Trophoblast cell (in vitro differentiated cells and primary cell): ENCODE measurements around the gene APLN.
A peak's percentile ranks its signal among the peaks of the same experiment; 100 is the strongest.

Experiments
- DNase-seq, 2 donors: peaks; one replicate each; pipeline ENCODE4 v3.0.0-alpha.2; 2016
- H2AFZ ChIP-seq: 2 replicates; pipeline ENCODE4 v1.6.1; 2013; ENCODE audit warnings: low read length, moderate library complexity, mild to moderate bottlenecking; ENCODE audit not compliant: insufficient read depth, poor library complexity
- H2AK5ac ChIP-seq: 2 replicates; pipeline ENCODE4 v1.6.1; 2013; ENCODE audit warnings: mild to moderate bottlenecking, low read length
- H2BK120ac ChIP-seq: 2 replicates; pipeline ENCODE4 v1.6.1; 2013; ENCODE audit warnings: low read length, mild to moderate bottlenecking, moderate library complexity; ENCODE audit not compliant: insufficient read depth, poor library complexity
- H2BK12ac ChIP-seq: 2 replicates; pipeline ENCODE4 v1.6.1; 2013; ENCODE audit warnings: mild to moderate bottlenecking, low read length, moderate library complexity
- H2BK5ac ChIP-seq: 2 replicates; pipeline ENCODE4 v1.6.1; 2013; ENCODE audit warnings: low read length, low read depth, moderate library complexity, mild to moderate bottlenecking; ENCODE audit not compliant: poor library complexity
- H3K14ac ChIP-seq: 2 replicates; pipeline ENCODE4 v1.6.1; 2013; ENCODE audit warnings: mild to moderate bottlenecking, low read length
- H3K18ac ChIP-seq: 2 replicates; pipeline ENCODE4 v1.6.1; 2013; ENCODE audit warnings: mild to moderate bottlenecking, low read length
- H3K23ac ChIP-seq: 2 replicates; pipeline ENCODE4 v1.6.1; 2013; ENCODE audit warnings: low read length
- H3K27ac ChIP-seq: 2 replicates; pipeline ENCODE4 v1.5.1; 2013; ENCODE audit warnings: low read depth, mild to moderate bottlenecking, inconsistent platforms, low read length, moderate library complexity
- H3K27me3 ChIP-seq: 2 replicates; pipeline ENCODE4 v1.6.1; 2013; ENCODE audit warnings: inconsistent platforms, mild to moderate bottlenecking, low read length, moderate library complexity; ENCODE audit not compliant: insufficient read depth
- H3K36me3 ChIP-seq, 2 experiments: 1 replicate in 1 of 2; 2 replicates in 1 of 2; pipeline ENCODE4 v1.6.1; 2013; ENCODE audit warnings: low read length in 2 of 2, mild to moderate bottlenecking in 2 of 2, moderate library complexity in 1 of 2; ENCODE audit not compliant: insufficient read depth in 2 of 2, control insufficient read depth in 1 of 2
- H3K4ac ChIP-seq: 2 replicates; pipeline ENCODE4 v1.6.1; 2013; ENCODE audit warnings: low read depth, mild to moderate bottlenecking, low read length, moderate library complexity
- H3K4me1 ChIP-seq, 2 experiments: 1 replicate in 1 of 2; 2 replicates in 1 of 2; pipeline ENCODE4 v1.6.1; 2013; ENCODE audit warnings: low read length in 2 of 2, mild to moderate bottlenecking in 2 of 2, moderate library complexity in 1 of 2; ENCODE audit not compliant: insufficient read depth in 2 of 2, control insufficient read depth in 1 of 2
- H3K4me2 ChIP-seq: 2 replicates; pipeline ENCODE4 v1.6.1; 2013; ENCODE audit warnings: inconsistent platforms, mild to moderate bottlenecking, low read length, moderate library complexity
- H3K4me3 ChIP-seq: 2 replicates; pipeline ENCODE4 v1.5.1; 2013; ENCODE audit warnings: mild to moderate bottlenecking, low read depth, low read length, inconsistent platforms
- H3K79me1 ChIP-seq: one replicate; pipeline ENCODE4 v1.6.1; 2013; ENCODE audit warnings: low read length
- H3K79me2 ChIP-seq: 2 replicates; pipeline ENCODE4 v1.6.1; 2013; ENCODE audit warnings: low read length, mild to moderate bottlenecking; ENCODE audit not compliant: control insufficient read depth, insufficient read depth, poor library complexity
- H3K9ac ChIP-seq: 2 replicates; pipeline ENCODE4 v1.6.1; 2013; ENCODE audit warnings: mild to moderate bottlenecking, low read length
- H3K9me3 ChIP-seq: 2 replicates; pipeline ENCODE4 v1.6.1; 2013; ENCODE audit warnings: low read depth, mild to moderate bottlenecking, control low read depth, inconsistent platforms, low read length; ENCODE audit not compliant: insufficient read depth
- H4K12ac ChIP-seq: 2 replicates; pipeline ENCODE4 v1.6.1; 2013; ENCODE audit warnings: low read depth, mild to moderate bottlenecking, low read length, moderate library complexity
- H4K8ac ChIP-seq: 2 replicates; pipeline ENCODE4 v1.6.1; 2013; ENCODE audit warnings: low read depth, mild to moderate bottlenecking, low read length, moderate library complexity
- H4K91ac ChIP-seq: one replicate; pipeline ENCODE4 v1.6.1; 2013; ENCODE audit warnings: low read depth, mild to moderate bottlenecking, low read length, moderate library complexity
- WGBS: extraction: QIAGEN DNeasy Blood & Tissue Kit; methylation state at CpG from one replicate; pipeline ENCODE4 v1.1.7; 2013; ENCODE audit warnings: missing lambda C conversion rate; ENCODE audit not compliant: insufficient read length, insufficient coverage; ENCODE audit errors: extremely low coverage; 5-methylcytosine and 5-hydroxymethylcytosine counted together

APLN gene

GRCh38 chrX:129608496-129608895, 46.3 kb downstream of the APLN start:
- Histone ChIP-seq H3K9me3 (no peaks in the 10 kb centered on the region), H2BK5ac (no peak overlapping the region), H3K4me1 (peaks cover 2 to 4% of the 10 kb centered on the region in 2 experiments), H3K27ac (no peak overlapping the region), H2AFZ (no peak overlapping the region), H3K14ac (no peak overlapping the region), H3K18ac (no peak overlapping the region), H3K27me3 (no peaks in the 10 kb centered on the region), H3K9ac (peak overlapping the region; percentile 47), H3K79me2 (no peaks in the 10 kb centered on the region), H4K91ac (no peak overlapping the region), H2BK12ac (no peak overlapping the region), H3K4ac (no peak overlapping the region), H3K4me3 (no peak overlapping the region), H4K8ac (no peak overlapping the region), H4K12ac (no peak overlapping the region), H2AK5ac (no peak overlapping the region), H3K79me1 (no peaks in the 10 kb centered on the region), H3K4me2 (no peak overlapping the region), H3K36me3 (no peaks in the 10 kb centered on the region), H2BK120ac (peak overlapping the region; percentile 21), H3K23ac (no peak overlapping the region)
- no CpG with 5 or more reads among the region's 3 CpGs for WGBS
- DNase-seq: no peak

GRCh38 chrX:129606918-129607317, 47.8 kb downstream of the APLN start:
- WGBS: no CpG with 5 or more reads among the region's 5 CpGs
- no peaks in the 10 kb centered on the region for H3K9me3 ChIP-seq
- H2BK5ac ChIP-seq: no peak overlapping the region
- no peaks in the 10 kb centered on the region for H3K79me1 ChIP-seq
- no peak overlapping the region for H2BK12ac ChIP-seq
- H3K36me3 ChIP-seq: no peaks in the 10 kb centered on the region
- no peak overlapping the region for H3K4me2 ChIP-seq
- H3K18ac ChIP-seq: no peak overlapping the region
- H4K91ac ChIP-seq: no peak overlapping the region
- H3K9ac ChIP-seq: no peak overlapping the region
- no peaks in the 10 kb centered on the region for H3K79me2 ChIP-seq
- DNase-seq: peak; percentile 26 to 77
- no peak overlapping the region for H2AFZ ChIP-seq
- H2AK5ac ChIP-seq: no peak overlapping the region
- H3K27me3 ChIP-seq: no peaks in the 10 kb centered on the region
- no peak overlapping the region for H3K23ac ChIP-seq
- H3K4ac ChIP-seq: no peak overlapping the region
- H2BK120ac ChIP-seq: no peak overlapping the region
- no peak overlapping the region for H4K8ac ChIP-seq
- H3K27ac ChIP-seq: no peak overlapping the region
- H3K14ac ChIP-seq: no peak overlapping the region
- H3K4me1 ChIP-seq: peaks cover 2 to 4% of the 10 kb centered on the region in 2 experiments
- no peak overlapping the region for H4K12ac ChIP-seq
- no peak overlapping the region for H3K4me3 ChIP-seq

- no peak overlapping the region for H2BK12ac ChIP-seq
- H3K27me3 ChIP-seq: no peaks in the 10 kb centered on the region
- H4K8ac ChIP-seq: no peak overlapping the region
- no peak overlapping the region for H2AFZ ChIP-seq
- H3K27ac ChIP-seq: no peak overlapping the region
- no peak overlapping the region for H2AK5ac ChIP-seq
- no peaks in the 10 kb centered on the region for H3K79me1 ChIP-seq
- H3K9ac ChIP-seq: no peak overlapping the region
- no peak overlapping the region for H4K91ac ChIP-seq
- no peaks in the 10 kb centered on the region for H3K79me2 ChIP-seq
- no peak overlapping the region for H3K4me3 ChIP-seq
- no peak overlapping the region for H3K4ac ChIP-seq
- peaks cover 2 to 4% of the 10 kb centered on the region in 2 experiments for H3K4me1 ChIP-seq
- no peak overlapping the region for H2BK120ac ChIP-seq
- H3K36me3 ChIP-seq: peaks cover 0 to 2% of the 10 kb centered on the region in 2 experiments
- no peak overlapping the region for H2BK5ac ChIP-seq
- no peak overlapping the region for H3K23ac ChIP-seq
- H3K18ac ChIP-seq: no peak overlapping the region
- DNase-seq: peak in 1 of 2 donors; percentile 55
- no peak overlapping the region for H3K14ac ChIP-seq
- H4K12ac ChIP-seq: no peak overlapping the region
- no CpG with 5 or more reads among the region's 11 CpGs for WGBS
- H3K4me2 ChIP-seq: no peak overlapping the region
- H3K9me3 ChIP-seq: no peaks in the 10 kb centered on the region
These were observed 53.8 kb downstream of the APLN start for GRCh38 chrX:129600981-129601424.

- H3K18ac ChIP-seq: no peak overlapping the region
- no peaks in the 10 kb centered on the region for H3K79me1 ChIP-seq
- no peak overlapping the region for H4K12ac ChIP-seq
- H4K8ac ChIP-seq: no peak overlapping the region
- H3K4me1 ChIP-seq: peaks cover 2 to 4% of the 10 kb centered on the region in 2 experiments
- H3K9me3 ChIP-seq: no peaks in the 10 kb centered on the region
- no peak overlapping the region for H2BK5ac ChIP-seq
- H3K14ac ChIP-seq: no peak overlapping the region
- H3K23ac ChIP-seq: no peak overlapping the region
- DNase-seq: no peak
- H3K9ac ChIP-seq: no peak overlapping the region
- peaks cover 4 to 5% of the 10 kb centered on the region in 2 experiments for H3K36me3 ChIP-seq
- H3K4me3 ChIP-seq: no peak overlapping the region
- no peak overlapping the region for H4K91ac ChIP-seq
- no peak overlapping the region for H3K4ac ChIP-seq
- H2BK120ac ChIP-seq: no peak overlapping the region
- no CpG with 5 or more reads among the region's 5 CpGs for WGBS
- no peak overlapping the region for H3K27ac ChIP-seq
- H2BK12ac ChIP-seq: no peak overlapping the region
- H3K4me2 ChIP-seq: no peak overlapping the region
- no peak overlapping the region for H2AFZ ChIP-seq
- H3K27me3 ChIP-seq: no peaks in the 10 kb centered on the region
- no peaks in the 10 kb centered on the region for H3K79me2 ChIP-seq
- H2AK5ac ChIP-seq: no peak overlapping the region
These were observed 54.8 kb downstream of the APLN start for GRCh38 chrX:129599996-129600395.
